Measurements from ENCODE around the gene C4orf51.

C4orf51 gene

DNA sequence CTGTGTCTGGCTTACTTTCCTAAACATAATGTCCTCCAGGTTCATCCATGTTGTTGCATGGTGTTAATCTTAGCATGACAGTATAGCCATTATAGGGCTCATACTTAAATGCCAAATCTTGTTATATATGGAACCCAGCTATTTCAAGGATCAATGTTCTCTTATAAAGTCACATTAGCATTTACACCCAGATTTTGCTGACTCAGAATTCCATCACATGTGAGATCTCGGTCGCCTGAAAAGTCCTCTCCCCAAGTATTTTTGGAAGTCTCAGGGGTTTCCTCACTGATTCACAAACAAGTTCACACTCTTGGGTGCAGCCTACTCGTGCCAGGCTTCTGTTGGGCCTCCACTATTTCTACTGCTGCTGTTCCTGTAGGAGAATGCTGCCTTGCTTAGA, 19.9 kb upstream of the C4orf51 start:
- H3K27ac ChIP-seq = no peak overlapping the region
- TF ChIP-seq, protein P1, sequence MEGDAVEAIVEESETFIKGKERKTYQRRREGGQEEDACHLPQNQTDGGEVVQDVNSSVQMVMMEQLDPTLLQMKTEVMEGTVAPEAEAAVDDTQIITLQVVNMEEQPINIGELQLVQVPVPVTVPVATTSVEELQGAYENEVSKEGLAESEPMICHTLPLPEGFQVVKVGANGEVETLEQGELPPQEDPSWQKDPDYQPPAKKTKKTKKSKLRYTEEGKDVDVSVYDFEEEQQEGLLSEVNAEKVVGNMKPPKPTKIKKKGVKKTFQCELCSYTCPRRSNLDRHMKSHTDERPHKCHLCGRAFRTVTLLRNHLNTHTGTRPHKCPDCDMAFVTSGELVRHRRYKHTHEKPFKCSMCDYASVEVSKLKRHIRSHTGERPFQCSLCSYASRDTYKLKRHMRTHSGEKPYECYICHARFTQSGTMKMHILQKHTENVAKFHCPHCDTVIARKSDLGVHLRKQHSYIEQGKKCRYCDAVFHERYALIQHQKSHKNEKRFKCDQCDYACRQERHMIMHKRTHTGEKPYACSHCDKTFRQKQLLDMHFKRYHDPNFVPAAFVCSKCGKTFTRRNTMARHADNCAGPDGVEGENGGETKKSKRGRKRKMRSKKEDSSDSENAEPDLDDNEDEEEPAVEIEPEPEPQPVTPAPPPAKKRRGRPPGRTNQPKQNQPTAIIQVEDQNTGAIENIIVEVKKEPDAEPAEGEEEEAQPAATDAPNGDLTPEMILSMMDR (conservative IDR thresholded peaks at IDR 0.05) = no peak

DNA sequence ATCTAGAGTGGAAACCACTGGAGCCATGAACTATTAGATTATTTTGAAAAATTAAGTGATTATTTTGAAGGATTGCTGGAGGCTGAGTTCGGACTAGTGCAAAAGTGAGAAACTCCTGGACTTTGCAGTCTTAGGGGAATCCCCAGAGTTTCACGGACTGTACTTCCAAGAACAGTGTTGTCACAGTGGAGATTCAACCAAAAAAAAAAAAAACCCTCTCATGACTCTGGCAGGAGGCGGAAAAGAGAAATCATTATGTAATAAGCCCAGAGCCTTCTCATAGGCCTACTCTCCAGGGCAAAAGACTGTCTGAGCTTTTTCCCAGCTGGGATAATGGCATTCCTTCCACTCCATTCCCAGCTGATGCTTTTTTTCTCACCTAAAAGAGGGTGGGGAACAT, 16.8 kb upstream of the C4orf51 start:
- TF ChIP-seq, protein P1 (conservative IDR thresholded peaks at IDR 0.05) = no peak

DNA sequence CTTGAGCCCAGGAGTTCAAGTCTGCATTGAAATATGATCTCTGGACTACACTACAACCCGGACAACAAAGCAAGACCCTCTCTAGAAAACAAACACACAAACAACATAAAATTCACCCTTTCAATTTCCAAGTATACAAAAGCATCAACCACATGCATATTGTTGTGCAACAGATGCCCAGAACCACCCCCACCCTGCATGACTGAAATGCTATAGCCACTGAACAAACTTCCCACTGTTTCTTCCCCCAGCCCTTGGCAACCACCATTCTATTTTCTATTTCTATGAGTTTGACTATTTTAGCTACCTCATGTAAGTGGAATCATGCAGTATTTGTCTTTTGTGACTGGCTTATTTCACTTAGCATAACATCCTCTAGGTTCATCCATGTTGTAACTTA, 14.2 kb upstream of the C4orf51 start:
- no peak overlapping the region for H3K27ac ChIP-seq
- TF ChIP-seq, protein P1 (conservative IDR thresholded peaks at IDR 0.05) = no peak

More for the DNA sequence above, 16.8 kb upstream of the C4orf51 start:
- H3K27ac ChIP-seq = no peak overlapping the region

DNA sequence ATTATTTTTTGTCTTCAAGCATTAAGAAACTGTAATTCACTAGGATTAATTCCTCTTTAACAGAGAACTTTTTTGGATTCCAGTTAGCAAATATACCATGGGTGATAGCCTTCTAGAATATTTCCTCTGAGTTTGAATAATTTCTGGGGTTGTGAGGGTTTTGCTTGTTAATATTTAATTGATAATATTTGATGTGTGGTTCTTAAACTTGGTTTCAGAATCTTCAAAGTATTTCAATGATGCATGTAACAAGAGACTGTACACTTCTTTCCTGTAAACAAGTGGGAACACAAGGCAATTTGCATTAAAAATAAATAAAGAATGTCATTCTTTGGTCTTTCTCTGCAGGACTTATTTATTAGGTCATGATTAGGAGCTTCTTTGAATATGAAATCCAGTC, 9.5 kb upstream of the C4orf51 start:
- H3K27ac ChIP-seq = no peak overlapping the region
- TF ChIP-seq, protein P1 (conservative IDR thresholded peaks at IDR 0.05) = no peak

DNA sequence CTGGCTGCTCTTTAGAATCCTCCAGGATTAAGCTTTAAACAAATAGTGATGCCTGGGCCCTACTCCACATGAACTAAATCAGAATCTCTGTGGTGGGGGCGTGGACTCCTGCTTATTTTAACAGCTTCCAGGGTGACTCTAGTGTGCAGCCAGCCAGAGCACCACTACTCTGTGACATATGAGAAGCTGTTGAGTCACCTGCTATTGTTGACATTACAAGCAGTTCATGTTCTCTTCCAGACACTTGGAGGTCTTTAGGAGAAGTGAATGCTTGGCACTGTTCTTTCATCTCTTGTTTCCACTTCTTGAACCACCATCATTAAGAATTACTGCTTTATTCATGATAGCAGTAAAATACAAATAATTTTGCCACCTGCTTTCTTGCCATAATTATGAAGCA, 426 bp upstream of the C4orf51 start:
- peak overlapping the region; percentile 22; the same call in 1 of the 2 replicates for H3K27ac ChIP-seq

DNA sequence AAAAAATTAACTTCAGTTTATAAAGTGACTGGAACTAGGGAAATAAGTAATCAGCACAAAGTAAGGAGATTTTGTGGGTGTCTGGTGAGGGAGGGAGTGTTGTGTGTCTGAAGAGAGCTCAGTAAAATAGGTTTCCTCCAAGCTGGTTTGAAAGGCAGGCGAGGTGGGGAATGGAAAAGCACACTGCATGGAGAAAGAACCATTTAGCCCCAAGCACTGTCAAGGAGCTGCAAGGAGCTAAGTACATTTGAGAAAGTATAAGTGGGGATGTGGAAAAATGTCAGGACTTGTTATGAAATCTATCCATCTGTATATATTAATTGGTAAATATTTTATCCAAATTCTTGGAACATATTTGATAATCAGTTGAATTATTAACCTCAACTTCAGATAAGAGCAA, 956 bp downstream of the C4orf51 start:
- H3K27ac ChIP-seq = peak overlapping the region; percentile 22; the same call in 1 of the 2 replicates
- TF ChIP-seq, protein P1 (conservative IDR thresholded peaks at IDR 0.05) = no peak

More for the DNA sequence above, 426 bp upstream of the C4orf51 start:
- TF ChIP-seq, protein P1 (conservative IDR thresholded peaks at IDR 0.05) = no peak

DNA sequence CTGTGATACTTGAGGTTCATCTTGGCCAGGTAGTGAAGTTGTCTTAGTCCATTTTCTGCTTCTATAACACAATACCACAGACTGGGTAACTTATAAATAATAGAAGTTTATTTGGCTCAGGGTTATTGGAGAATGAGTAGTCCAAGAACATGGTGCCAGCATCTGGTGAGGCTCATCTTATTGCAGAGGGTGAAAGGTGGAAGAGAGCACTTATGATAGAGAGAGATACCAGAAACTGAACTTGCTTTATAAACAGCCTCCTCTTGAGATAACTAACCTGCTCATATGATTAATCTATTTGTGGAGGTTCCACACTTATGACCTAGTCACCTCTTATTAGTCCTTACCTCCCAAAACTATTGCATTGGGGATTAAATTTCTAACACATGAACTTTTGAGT, 1.6 kb downstream of the C4orf51 start:
- TF ChIP-seq, protein P1 (conservative IDR thresholded peaks at IDR 0.05) = no peak

More for the DNA sequence above, 1.6 kb downstream of the C4orf51 start:
- H3K27ac ChIP-seq = no peak overlapping the region

Data from VCaP (cell line).